Stimulated activated naive CD8-positive, alpha-beta T cell treated with anti-CD3 and anti-CD28 coated beads, Interleukin-15, Interleukin-2, amounts not matched to agents 100 ng/mL and 50 ng/mL, for 24 hours (primary cell): ENCODE data around the gene GPC2.
"Not testable (repeated sequence)": the region's sequence is repeated elsewhere in the genome, so short reads cannot be mapped to it uniquely, and the experiment has no call there.

ENCODE experiments used
- H3K27ac Mint-ChIP-seq: one replicate; pipeline ENCODE4 v1.8.0; 2021; ENCODE audit warnings: mild to moderate bottlenecking, mixed read lengths
- H3K27me3 Mint-ChIP-seq: one replicate; pipeline ENCODE4 v1.8.0; 2021; ENCODE audit warnings: mixed read lengths
- H3K36me3 Mint-ChIP-seq: one replicate; pipeline ENCODE4 v1.8.0; 2021; ENCODE audit warnings: low read depth, mixed read lengths
- H3K4me1 Mint-ChIP-seq: one replicate; pipeline ENCODE4 v1.8.0; 2021; ENCODE audit warnings: low read depth, mixed read lengths
- H3K4me3 Mint-ChIP-seq: one replicate; pipeline ENCODE4 v1.8.0; 2021; ENCODE audit warnings: mild to moderate bottlenecking, mixed read lengths
- H3K9me3 Mint-ChIP-seq: one replicate; pipeline ENCODE4 v1.8.0; 2021; ENCODE audit warnings: mixed read lengths

The GPC2 gene

GRCh38 chr7:100213672-100214071 lies 36.5 kb upstream of the GPC2 start:
- Mint-ChIP-seq H3K27ac (no peak overlapping the region), H3K4me1 (peaks cover 83% of the 10 kb centered on the region), H3K27me3 (no peaks in the 10 kb centered on the region), H3K9me3 (no peaks in the 10 kb centered on the region), H3K36me3 (no peaks in the 10 kb centered on the region), H3K4me3 (no peak overlapping the region)

- Mint-ChIP-seq H3K4me3 (no peak overlapping the region), H3K27ac (no peak overlapping the region), H3K4me1 (peaks cover 87% of the 10 kb centered on the region), H3K36me3 (no peaks in the 10 kb centered on the region), H3K9me3 (no peaks in the 10 kb centered on the region), H3K27me3 (no peaks in the 10 kb centered on the region)
Observed at GRCh38 chr7:100212631-100213286, 35.6 kb upstream of the GPC2 start.

- Mint-ChIP-seq H3K27me3 (no peaks in the 10 kb centered on the region), H3K4me1 (peaks cover 73% of the 10 kb centered on the region), H3K36me3 (no peaks in the 10 kb centered on the region), H3K4me3 (peak overlapping the region; percentile 77), H3K9me3 (no peaks in the 10 kb centered on the region), H3K27ac (peak overlapping the region; percentile 87)
Observed at GRCh38 chr7:100211342-100211780, 34.2 kb upstream of the GPC2 start.

GRCh38 chr7:100210805-100211204 lies 33.6 kb upstream of the GPC2 start:
- H3K27ac Mint-ChIP-seq: no peak overlapping the region
- no peaks in the 10 kb centered on the region for H3K27me3 Mint-ChIP-seq

GRCh38 chr7:100209493-100209892 lies 32.3 kb upstream of the GPC2 start:
- Mint-ChIP-seq H3K36me3 (no peaks in the 10 kb centered on the region), H3K4me1 (peaks cover 56% of the 10 kb centered on the region), H3K4me3 (peak overlapping the region; percentile 64), H3K27me3 (no peaks in the 10 kb centered on the region), H3K27ac (peak overlapping the region; percentile 65), H3K9me3 (no peaks in the 10 kb centered on the region)

More at GRCh38 chr7:100210805-100211204, 33.6 kb upstream of the GPC2 start:
- Mint-ChIP-seq H3K4me3 (peak overlapping the region; percentile 77), H3K36me3 (no peaks in the 10 kb centered on the region), H3K9me3 (no peaks in the 10 kb centered on the region), H3K4me1 (peaks cover 69% of the 10 kb centered on the region)

GRCh38 chr7:100208911-100209408 lies 31.8 kb upstream of the GPC2 start:
- Mint-ChIP-seq H3K27ac (peak overlapping the region; percentile 82), H3K4me1 (peaks cover 51% of the 10 kb centered on the region), H3K36me3 (no peaks in the 10 kb centered on the region), H3K4me3 (peak overlapping the region; percentile 64), H3K27me3 (no peaks in the 10 kb centered on the region), H3K9me3 (no peaks in the 10 kb centered on the region)

- Mint-ChIP-seq H3K27ac (no peak overlapping the region), H3K4me3 (no peak overlapping the region), H3K36me3 (no peaks in the 10 kb centered on the region), H3K9me3 (no peaks in the 10 kb centered on the region), H3K4me1 (peaks cover 21% of the 10 kb centered on the region), H3K27me3 (no peaks in the 10 kb centered on the region)
Observed at GRCh38 chr7:100204454-100204853, 27.3 kb upstream of the GPC2 start.

- no peak overlapping the region for H3K27ac Mint-ChIP-seq
- H3K4me3 Mint-ChIP-seq: no peak overlapping the region
- H3K4me1 Mint-ChIP-seq: peaks cover 16% of the 10 kb centered on the region
- no peaks in the 10 kb centered on the region for H3K9me3 Mint-ChIP-seq
- H3K36me3 Mint-ChIP-seq: no peaks in the 10 kb centered on the region
- no peaks in the 10 kb centered on the region for H3K27me3 Mint-ChIP-seq
Observed at GRCh38 chr7:100200693-100201092, 23.5 kb upstream of the GPC2 start.

- no peak overlapping the region for H3K27ac Mint-ChIP-seq
- H3K27me3 Mint-ChIP-seq: no peaks in the 10 kb centered on the region
- no peak overlapping the region for H3K4me3 Mint-ChIP-seq
Observed at GRCh38 chr7:100198266-100198665, 21.1 kb upstream of the GPC2 start.

GRCh38 chr7:100195901-100196322 lies 18.7 kb upstream of the GPC2 start:
- not testable (repeated sequence) for H3K4me3 Mint-ChIP-seq, H3K27me3 Mint-ChIP-seq, H3K36me3 Mint-ChIP-seq, H3K27ac Mint-ChIP-seq, H3K9me3 Mint-ChIP-seq
- peaks cover 50% of the 10 kb centered on the region for H3K4me1 Mint-ChIP-seq

More at GRCh38 chr7:100198266-100198665, 21.1 kb upstream of the GPC2 start:
- H3K9me3 Mint-ChIP-seq: no peaks in the 10 kb centered on the region
- H3K4me1 Mint-ChIP-seq: peaks cover 29% of the 10 kb centered on the region
- H3K36me3 Mint-ChIP-seq: no peaks in the 10 kb centered on the region

- Mint-ChIP-seq H3K27me3 (no peaks in the 10 kb centered on the region), H3K36me3 (no peaks in the 10 kb centered on the region), H3K9me3 (no peaks in the 10 kb centered on the region), H3K4me3 (no peak overlapping the region), H3K4me1 (peaks cover 55% of the 10 kb centered on the region), H3K27ac (no peak overlapping the region)
Observed at GRCh38 chr7:100195222-100195621, 18.0 kb upstream of the GPC2 start.

GRCh38 chr7:100192969-100193368 lies 15.8 kb upstream of the GPC2 start:
- H3K27ac Mint-ChIP-seq: no peak overlapping the region
- H3K36me3 Mint-ChIP-seq: no peaks in the 10 kb centered on the region
- no peak overlapping the region for H3K4me3 Mint-ChIP-seq
- peaks cover 52% of the 10 kb centered on the region for H3K4me1 Mint-ChIP-seq
- no peaks in the 10 kb centered on the region for H3K27me3 Mint-ChIP-seq
- H3K9me3 Mint-ChIP-seq: no peaks in the 10 kb centered on the region

GRCh38 chr7:100192281-100192862 lies 15.2 kb upstream of the GPC2 start:
- peaks cover 52% of the 10 kb centered on the region for H3K4me1 Mint-ChIP-seq
- not testable (repeated sequence) for H3K9me3 Mint-ChIP-seq, H3K4me3 Mint-ChIP-seq, H3K36me3 Mint-ChIP-seq, H3K27me3 Mint-ChIP-seq
- peak overlapping the region; percentile 61 for H3K27ac Mint-ChIP-seq

GRCh38 chr7:100191775-100192174 lies 14.6 kb upstream of the GPC2 start:
- Mint-ChIP-seq H3K4me3 (no peak overlapping the region), H3K27me3 (no peaks in the 10 kb centered on the region), H3K9me3 (no peaks in the 10 kb centered on the region), H3K4me1 (peaks cover 52% of the 10 kb centered on the region), H3K27ac (peak overlapping the region; percentile 61), H3K36me3 (no peaks in the 10 kb centered on the region)

- H3K9me3 Mint-ChIP-seq: no peaks in the 10 kb centered on the region
- no peaks in the 10 kb centered on the region for H3K27me3 Mint-ChIP-seq
- H3K27ac Mint-ChIP-seq: peak overlapping the region; percentile 69
- no peaks in the 10 kb centered on the region for H3K36me3 Mint-ChIP-seq
- peaks cover 43% of the 10 kb centered on the region for H3K4me1 Mint-ChIP-seq
- H3K4me3 Mint-ChIP-seq: no peak overlapping the region
Observed at GRCh38 chr7:100190048-100190711, 13.0 kb upstream of the GPC2 start.
